DND-41 (cell line): ENCODE measurements around the gene SPATA6L.

Source experiments
- EZH2 ChIP-seq: IDR thresholded peaks from 3 replicates; pipeline ENCODE4 v1.6.1; 2012; ENCODE audit warnings: borderline replicate concordance, low read depth, mild to moderate bottlenecking, moderate library complexity, low read length, inconsistent platforms; ENCODE audit not compliant: severe bottlenecking
- TF ChIP-seq, protein P1 (sequence below): IDR thresholded peaks from 2 replicates; pipeline ENCODE4 v1.5.1; 2012; ENCODE audit warnings: borderline replicate concordance, low read length, moderate library complexity, mild to moderate bottlenecking; ENCODE audit not compliant: poor library complexity, severe bottlenecking; ENCODE audit errors: extremely low read depth

DNA sequence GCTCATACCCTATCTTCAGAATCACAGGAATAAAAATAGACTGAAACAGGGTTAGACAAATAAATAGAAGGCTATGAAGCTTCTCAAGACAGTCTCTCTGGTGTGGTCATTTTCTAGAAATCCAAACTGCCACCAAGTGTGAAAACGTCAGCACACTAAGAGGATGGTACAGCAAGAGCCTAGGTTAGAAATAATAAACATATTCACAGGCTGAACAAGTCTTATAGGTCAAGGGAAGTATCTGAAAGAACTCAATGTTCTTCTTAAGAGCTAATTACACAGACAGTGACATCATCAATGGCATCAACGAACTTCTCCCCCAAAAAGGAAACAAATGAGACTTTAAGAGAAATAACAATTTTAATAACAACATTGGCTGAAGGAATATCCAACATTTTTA lies 26.9 kb downstream of the SPATA6L start:
- TF ChIP-seq, protein P1, sequence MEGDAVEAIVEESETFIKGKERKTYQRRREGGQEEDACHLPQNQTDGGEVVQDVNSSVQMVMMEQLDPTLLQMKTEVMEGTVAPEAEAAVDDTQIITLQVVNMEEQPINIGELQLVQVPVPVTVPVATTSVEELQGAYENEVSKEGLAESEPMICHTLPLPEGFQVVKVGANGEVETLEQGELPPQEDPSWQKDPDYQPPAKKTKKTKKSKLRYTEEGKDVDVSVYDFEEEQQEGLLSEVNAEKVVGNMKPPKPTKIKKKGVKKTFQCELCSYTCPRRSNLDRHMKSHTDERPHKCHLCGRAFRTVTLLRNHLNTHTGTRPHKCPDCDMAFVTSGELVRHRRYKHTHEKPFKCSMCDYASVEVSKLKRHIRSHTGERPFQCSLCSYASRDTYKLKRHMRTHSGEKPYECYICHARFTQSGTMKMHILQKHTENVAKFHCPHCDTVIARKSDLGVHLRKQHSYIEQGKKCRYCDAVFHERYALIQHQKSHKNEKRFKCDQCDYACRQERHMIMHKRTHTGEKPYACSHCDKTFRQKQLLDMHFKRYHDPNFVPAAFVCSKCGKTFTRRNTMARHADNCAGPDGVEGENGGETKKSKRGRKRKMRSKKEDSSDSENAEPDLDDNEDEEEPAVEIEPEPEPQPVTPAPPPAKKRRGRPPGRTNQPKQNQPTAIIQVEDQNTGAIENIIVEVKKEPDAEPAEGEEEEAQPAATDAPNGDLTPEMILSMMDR, result no peak
- no peak for TF ChIP-seq EZH2
